GM12874 (cell line): ENCODE measurements around the gene IRF4.

Source experiments
- CTCF ChIP-seq: IDR thresholded peaks from 2 replicates; pipeline ENCODE4 v1.5.1; 2011; ENCODE audit warnings: low read depth, mild to moderate bottlenecking, control low read depth, low read length, moderate library complexity; ENCODE audit not compliant: insufficient read depth

Gene IRF4

GRCh38 chr6:370555-370954, 21.0 kb upstream of the IRF4 start:
- TF ChIP-seq CTCF = no peak

- no peak for TF ChIP-seq CTCF
Measured at GRCh38 chr6:372336-372911, 19.1 kb upstream of the IRF4 start.

- TF ChIP-seq CTCF = no peak
Measured at GRCh38 chr6:373031-373430, 18.5 kb upstream of the IRF4 start.

GRCh38 chr6:373773-374724, 17.5 kb upstream of the IRF4 start:
- no peak for TF ChIP-seq CTCF

GRCh38 chr6:374956-375355, 16.6 kb upstream of the IRF4 start:
- TF ChIP-seq CTCF = no peak

- TF ChIP-seq CTCF = no peak
Measured at GRCh38 chr6:376827-377640, 14.5 kb upstream of the IRF4 start.
